ENCODE measurements around the gene FKBP2. TPM values are rescaled to one million over a fixed set of nuclear protein-coding genes. Genes with fewer than 3 reads are reported as not detected.

The FKBP2 gene
- total RNA-seq, 2 experiments from 2014 or later, result 26.4 to 27.9 TPM

- Mint-ChIP-seq H3K4me3 (no peak overlapping the region), H3K27me3 (no peaks in the 10 kb centered on the region), H3K4me1 (peaks cover 17% of the 10 kb centered on the region), H3K27ac (no peak overlapping the region), H3K36me3 (ENCODE audit: low read depth) (peaks cover 15% of the 10 kb centered on the region), H3K9me3 (no peaks in the 10 kb centered on the region)
- CTCF ChIA-PET, result interaction anchor here (0.7 to 1.2 kb wide), 2 partner anchors 17 to 56 kb away, joined by 3 to 4 read pairs; no protein-coding TSS in a partner anchor
- DNase-seq, result no peak
- POLR2A ChIA-PET, result interaction anchor here (1.4 to 2.3 kb wide), 2 partner anchors 10 to 14 kb away, joined by 6 to 8 read pairs; partner anchors contain the start of genes BAD and GPR137
Measured at GRCh38 chr11:64275031-64275800, 34.3 kb downstream of the FKBP2 start.

- POLR2A ChIA-PET, result interaction anchor here (1.4 to 2.3 kb wide), 2 partner anchors 9 to 14 kb away, joined by 6 to 8 read pairs; partner anchors contain the start of genes BAD and GPR137
- no peaks in the 10 kb centered on the region for H3K9me3 Mint-ChIP-seq
Measured at GRCh38 chr11:64275841-64276240, 34.9 kb downstream of the FKBP2 start.

GRCh38 chr11:64276653-64277431 is 35.9 kb downstream of the FKBP2 start:
- no peaks in the 10 kb centered on the region for H3K27me3 Mint-ChIP-seq
- ChIA-PET CTCF (interaction anchor here (0.8 to 1.0 kb wide), 3 partner anchors 8 to 28 kb away, joined by 3 to 4 read pairs (median 3); no protein-coding TSS in a partner anchor), POLR2A (interaction anchor here (1.4 to 2.3 kb wide), 2 partner anchors 8 to 13 kb away, joined by 6 to 8 read pairs; partner anchors contain the start of genes BAD and GPR137)
- no peak overlapping the region for H3K4me3 Mint-ChIP-seq
- H3K27ac Mint-ChIP-seq, result no peak overlapping the region
- H3K36me3 Mint-ChIP-seq (ENCODE audit: low read depth), result peaks cover 20% of the 10 kb centered on the region
- no peak for DNase-seq
- H3K4me1 Mint-ChIP-seq, result peaks cover 19% of the 10 kb centered on the region
- no peaks in the 10 kb centered on the region for H3K9me3 Mint-ChIP-seq

More at GRCh38 chr11:64275841-64276240, 34.9 kb downstream of the FKBP2 start:
- no peak for DNase-seq
- H3K27me3 Mint-ChIP-seq, result no peaks in the 10 kb centered on the region
- H3K36me3 Mint-ChIP-seq (ENCODE audit: low read depth), result peaks cover 14% of the 10 kb centered on the region
- no peak overlapping the region for H3K4me3 Mint-ChIP-seq
- no peak overlapping the region for H3K27ac Mint-ChIP-seq
- H3K4me1 Mint-ChIP-seq, result peaks cover 15% of the 10 kb centered on the region
- CTCF ChIA-PET, result no interaction called here

GRCh38 chr11:64278576-64279190 is 37.8 kb downstream of the FKBP2 start:
- H3K4me3 Mint-ChIP-seq, result no peak overlapping the region
- no peak overlapping the region for H3K27ac Mint-ChIP-seq
- H3K27me3 Mint-ChIP-seq, result no peaks in the 10 kb centered on the region
- POLR2A ChIA-PET, result interaction anchor here (11.0 kb wide), 1 partner anchor 9 kb away, joined by 161 read pairs; no protein-coding TSS in a partner anchor
- H3K4me1 Mint-ChIP-seq, result peaks cover 23% of the 10 kb centered on the region
- H3K36me3 Mint-ChIP-seq (ENCODE audit: low read depth), result peaks cover 21% of the 10 kb centered on the region
- no peak for DNase-seq
- CTCF ChIA-PET, result interaction anchor here (2.0 kb wide), 1 partner anchor 22 kb away, joined by 8 read pairs; no protein-coding TSS in a partner anchor
- H3K9me3 Mint-ChIP-seq, result no peaks in the 10 kb centered on the region

GRCh38 chr11:64281957-64282770 is 41.3 kb downstream of the FKBP2 start:
- Mint-ChIP-seq H3K4me3 (no peak overlapping the region), H3K27ac (no peak overlapping the region), H3K9me3 (no peaks in the 10 kb centered on the region), H3K36me3 (ENCODE audit: low read depth) (peaks cover 16% of the 10 kb centered on the region), H3K27me3 (no peaks in the 10 kb centered on the region), H3K4me1 (peaks cover 33% of the 10 kb centered on the region)
- CTCF ChIA-PET, result interaction anchor here (4.4 to 4.7 kb wide), 2 partner anchors 11 to 76 kb away, joined by 27 to 36 read pairs; partner anchors contain the start of gene FERMT3
- POLR2A ChIA-PET, result interaction anchor here (5.7 to 11.0 kb wide), 2 partner anchors 12 to 22 kb away, joined by 41 to 161 read pairs; partner anchors contain the start of gene ESRRA
- DNase-seq, result no peak

GRCh38 chr11:64283092-64283491 is 42.2 kb downstream of the FKBP2 start:
- H3K4me3 Mint-ChIP-seq, result peak overlapping the region; percentile 83
- no peak for DNase-seq

GRCh38 chr11:64284048-64284961 is 43.4 kb downstream of the FKBP2 start, which contains the start of gene BAD:
Gene BAD (minus strand): TSS chr11:64284665. CDS start chr11:64284368, 297 bp downstream.
- Mint-ChIP-seq H3K9me3 (no peaks in the 10 kb centered on the region), H3K4me1 (peaks cover 28% of the 10 kb centered on the region), H3K27ac (peak within 1 kb of the TSS; percentile 82), H3K27me3 (no peaks in the 10 kb centered on the region), H3K4me3 (peak within 1 kb of the TSS; percentile 83), H3K36me3 (ENCODE audit: low read depth) (peaks cover 10% of the 10 kb centered on the region)
- CTCF ChIA-PET, result interaction anchor here (1.2 to 4.7 kb wide), 5 partner anchors 13 to 78 kb away, joined by 5 to 42 read pairs (median 27); partner anchors contain the start of genes CATSPERZ, FERMT3, PRDX5 and TRMT112
- POLR2A ChIA-PET, result interaction anchor here (1.0 to 11.0 kb wide), 14 partner anchors 8 to 99 kb away, joined by 3 to 161 read pairs (median 8); partner anchors contain the start of genes CATSPERZ, ESRRA, FERMT3 and FKBP2
- DNase-seq, result peak; percentile 95

More at GRCh38 chr11:64283092-64283491, 42.2 kb downstream of the FKBP2 start:
- Mint-ChIP-seq H3K9me3 (no peaks in the 10 kb centered on the region), H3K27ac (peak overlapping the region; percentile 4), H3K27me3 (no peaks in the 10 kb centered on the region), H3K4me1 (peaks cover 33% of the 10 kb centered on the region), H3K36me3 (ENCODE audit: low read depth) (peaks cover 16% of the 10 kb centered on the region)
- ChIA-PET CTCF (interaction anchor here (3.0 to 4.7 kb wide), 3 partner anchors 12 to 77 kb away, joined by 27 to 42 read pairs (median 36); partner anchors contain the start of genes CATSPERZ and FERMT3), POLR2A (interaction anchor here (1.6 to 11.0 kb wide), 5 partner anchors 13 to 76 kb away, joined by 3 to 161 read pairs (median 23); partner anchors contain the start of genes ESRRA, FERMT3 and PPP1R14B)

- POLR2A ChIA-PET, result interaction anchor here (1.0 to 11.0 kb wide), 13 partner anchors 9 to 100 kb away, joined by 3 to 161 read pairs (median 8); partner anchors contain the start of genes CATSPERZ, ESRRA, FERMT3 and FKBP2
- DNase-seq, result peak; percentile 90
- peak within 1 kb of the TSS; percentile 82 for H3K27ac Mint-ChIP-seq
- CTCF ChIA-PET, result interaction anchor here (0.7 to 4.7 kb wide), 7 partner anchors 14 to 79 kb away, joined by 3 to 42 read pairs (median 5); partner anchors contain the start of genes CATSPERZ, FERMT3, FKBP2 and PRDX5
- peaks cover 10% of the 10 kb centered on the region for H3K36me3 Mint-ChIP-seq (ENCODE audit: low read depth)
- H3K4me3 Mint-ChIP-seq, result peak within 1 kb of the TSS; percentile 83
- peaks cover 28% of the 10 kb centered on the region for H3K4me1 Mint-ChIP-seq
- peaks cover 2% of the 10 kb centered on the region for H3K27me3 Mint-ChIP-seq
- no peaks in the 10 kb centered on the region for H3K9me3 Mint-ChIP-seq
Measured at GRCh38 chr11:64284962-64285884, 44.3 kb downstream of the FKBP2 start, which contains the start of gene GPR137. Gene GPR137 (plus strand): TSS chr11:64285848. CDS start chr11:64286525, 677 bp downstream.

- ChIA-PET POLR2A (interaction anchor here (1.6 to 11.0 kb wide), 8 partner anchors 10 to 101 kb away, joined by 3 to 161 read pairs (median 13); partner anchors contain the start of genes CATSPERZ, ESRRA, FERMT3 and STIP1), CTCF (interaction anchor here (0.7 to 4.7 kb wide), 7 partner anchors 15 to 83 kb away, joined by 3 to 42 read pairs (median 4); partner anchors contain the start of genes CATSPERZ, FERMT3 and FKBP2)
- peaks cover 11% of the 10 kb centered on the region for H3K27me3 Mint-ChIP-seq
- peak; percentile 53 for DNase-seq
- no peaks in the 10 kb centered on the region for H3K9me3 Mint-ChIP-seq
- peaks cover 14% of the 10 kb centered on the region for H3K36me3 Mint-ChIP-seq (ENCODE audit: low read depth)
- peak overlapping the region; percentile 79 for H3K4me3 Mint-ChIP-seq
- peak overlapping the region; percentile 70 for H3K27ac Mint-ChIP-seq
- peaks cover 32% of the 10 kb centered on the region for H3K4me1 Mint-ChIP-seq
Measured at GRCh38 chr11:64285885-64286800, 45.2 kb downstream of the FKBP2 start.
